IMR-90 (cell line): ENCODE results near the gene FSIP2. TPM values are rescaled to one million over a fixed set of nuclear protein-coding genes. Genes with fewer than 3 reads are reported as not detected.

Experiments
- ATAC-seq: fragments of 200-7000 bp; cut with Tn5 transposase; 2 replicates; pipeline ENCODE4 v1.9.1; 2020; ENCODE audit warnings: low read depth, mild to moderate bottlenecking, moderate library complexity
- BruUV-seq: library from RNA; stranded (reverse); fragments of 400-500 nt; replicated peaks from 2 replicates; lab custom pipeline; 2021; lab: Mats Ljungman, UMichigan
- CTCF ChIA-PET: fragments of 300-600 bp; formaldehyde crosslinking; extraction: SDS; loops from one replicate; lab custom pipeline; 2021; ENCODE audit warnings: antibody characterized with exemption; lab: Yijun Ruan, JAX
- POLR2A ChIA-PET: fragments of 300-600 bp; sonication (Branson Sonifier 250); formaldehyde crosslinking; loops from one replicate; lab custom pipeline; 2022; ENCODE audit warnings: antibody characterized with exemption; ENCODE audit not compliant: unreplicated experiment; lab: Charles Lee
- DNase-seq: peaks from one replicate; pipeline ENCODE4 v3.0.0; 2013
- H2AFZ ChIP-seq: replicated peaks from 2 replicates; pipeline ENCODE3; 2013; ENCODE audit warnings: low read length, mild to moderate bottlenecking; ENCODE audit not compliant: poor library complexity
- H2AK5ac ChIP-seq: 2 replicates; pipeline ENCODE4 v1.6.1; 2013; ENCODE audit warnings: low read depth, low read length, inconsistent platforms
- H2AK9ac ChIP-seq: replicated peaks from 2 replicates; pipeline ENCODE3; 2013; ENCODE audit warnings: mild to moderate bottlenecking, low read depth, low read length, moderate library complexity; ENCODE audit not compliant: poor library complexity
- H2BK120ac ChIP-seq: 2 replicates; pipeline ENCODE4 v1.6.1; 2013; ENCODE audit warnings: low read depth, low read length, inconsistent platforms
- H2BK15ac ChIP-seq: 3 replicates; pipeline ENCODE4 v1.6.1; 2013; ENCODE audit warnings: low read depth, low read length, inconsistent platforms
- H2BK20ac ChIP-seq: 2 replicates; pipeline ENCODE4 v1.6.1; 2013; ENCODE audit warnings: low read depth, mild to moderate bottlenecking, inconsistent platforms, low read length, moderate library complexity
- H2BK5ac ChIP-seq: 2 replicates; pipeline ENCODE4 v1.6.1; 2013; ENCODE audit warnings: mild to moderate bottlenecking, low read depth, low read length, inconsistent platforms; ENCODE audit not compliant: poor library complexity, severe bottlenecking
- H3K14ac ChIP-seq: replicated peaks from 2 replicates; pipeline ENCODE4 v1.6.1; 2013; ENCODE audit warnings: low read depth, low read length, inconsistent platforms
- H3K18ac ChIP-seq: 2 replicates; pipeline ENCODE4 v1.6.1; 2013; ENCODE audit warnings: low read depth, low read length, control low read depth
- H3K23ac ChIP-seq: 2 replicates; pipeline ENCODE4 v1.6.1; 2013; ENCODE audit warnings: low read depth, low read length, inconsistent platforms
- H3K27ac ChIP-seq: 2 replicates; pipeline ENCODE4 v1.5.1; 2013; ENCODE audit warnings: mild to moderate bottlenecking, control low read depth, low read length; ENCODE audit not compliant: insufficient read depth
- H3K27me3 ChIP-seq: 2 replicates; pipeline ENCODE4 v1.6.1; 2013; ENCODE audit warnings: low read length; ENCODE audit not compliant: control insufficient read depth, insufficient read depth
- H3K36me3 ChIP-seq: 2 replicates; pipeline ENCODE4 v1.6.1; 2013; ENCODE audit warnings: low read length, mixed read lengths; ENCODE audit not compliant: control insufficient read depth, insufficient read depth
- H3K4ac ChIP-seq: 2 replicates; pipeline ENCODE4 v1.6.1; 2013; ENCODE audit warnings: low read depth, low read length, inconsistent platforms
- H3K4me1 ChIP-seq: 2 replicates; pipeline ENCODE4 v1.6.1; 2013; ENCODE audit warnings: low read length, mixed read lengths; ENCODE audit not compliant: control insufficient read depth, insufficient read depth
- H3K4me2 ChIP-seq: 2 replicates; pipeline ENCODE4 v1.6.1; 2013; ENCODE audit warnings: low read depth, mild to moderate bottlenecking, control low read depth, low read length, moderate library complexity
- H3K4me3 ChIP-seq: 2 replicates; pipeline ENCODE4 v1.5.1; 2013; ENCODE audit warnings: low read depth, mild to moderate bottlenecking, control low read depth, low read length, moderate library complexity; ENCODE audit not compliant: insufficient read depth
- H3K56ac ChIP-seq: 2 replicates; pipeline ENCODE4 v1.6.1; 2013; ENCODE audit warnings: low read length, inconsistent platforms; ENCODE audit not compliant: insufficient read depth; ENCODE audit errors: extremely low read depth
- H3K79me1 ChIP-seq, 2 experiments: 2 replicates each; pipeline ENCODE4 v1.6.1; 2013; ENCODE audit warnings: low read length in 2 of 2, inconsistent platforms in 1 of 2, low read depth in 1 of 2
- H3K9ac ChIP-seq: 2 replicates; pipeline ENCODE4 v1.6.1; 2013; ENCODE audit warnings: low read depth, low read length, control low read depth
- H3K9me1 ChIP-seq: 2 replicates; pipeline ENCODE4 v1.6.1; 2013; ENCODE audit warnings: low read length, inconsistent platforms; ENCODE audit not compliant: insufficient read depth
- H3K9me3 ChIP-seq: 2 replicates; pipeline ENCODE4 v1.6.1; 2013; ENCODE audit warnings: low read length; ENCODE audit not compliant: control insufficient read depth, insufficient read depth
- H4K20me1 ChIP-seq: 2 replicates; pipeline ENCODE4 v1.6.1; 2013; ENCODE audit warnings: low read length, inconsistent platforms; ENCODE audit not compliant: insufficient read depth
- H4K5ac ChIP-seq: 2 replicates; pipeline ENCODE4 v1.6.1; 2013; ENCODE audit warnings: mild to moderate bottlenecking, low read depth, low read length, control low read depth
- H4K8ac ChIP-seq, 2 experiments: 2 replicates each; pipeline ENCODE4 v1.6.1; 2013; ENCODE audit warnings: low read depth in 2 of 2, low read length in 2 of 2, control low read depth in 1 of 2, inconsistent platforms in 1 of 2
- H4K91ac ChIP-seq: 2 replicates; pipeline ENCODE4 v1.6.1; 2013; ENCODE audit warnings: low read depth, low read length, inconsistent platforms; ENCODE audit not compliant: insufficient read depth
- BHLHE40 ChIP-seq: fragments of 150-350 bp; IDR thresholded peaks from 2 replicates; pipeline ENCODE4 v1.6.1; 2016; ENCODE audit warnings: mild to moderate bottlenecking, low read depth, low read length
- CEBPB ChIP-seq: IDR thresholded peaks from 2 replicates; pipeline ENCODE4 v1.6.1; 2012; ENCODE audit warnings: low read depth, low read length, improper control_type of control experiment
- CTCF ChIP-seq: conservative IDR thresholded peaks from 2 replicates; pipeline ENCODE4 v1.5.1; 2012; ENCODE audit warnings: mild to moderate bottlenecking, low read depth, low read length, improper control_type of control experiment
- FOS ChIP-seq: fragments of 150-350 bp; IDR thresholded peaks from 2 replicates; pipeline ENCODE4 v1.6.1; 2016; ENCODE audit warnings: low read depth, low read length
- MAFK ChIP-seq: IDR thresholded peaks from 2 replicates; pipeline ENCODE4 v1.6.1; 2012; ENCODE audit warnings: low read depth, low read length, improper control_type of control experiment
- MAZ ChIP-seq: IDR thresholded peaks from 2 replicates; pipeline ENCODE4 v1.6.1; 2012; ENCODE audit warnings: low read depth, mild to moderate bottlenecking, low read length, improper control_type of control experiment, moderate library complexity, borderline replicate concordance
- MXI1 ChIP-seq: IDR thresholded peaks from 2 replicates; pipeline ENCODE4 v1.6.1; 2012; ENCODE audit warnings: low read depth, mild to moderate bottlenecking, low read length, moderate library complexity, borderline replicate concordance
- NFE2L2 ChIP-seq: fragments of 150-350 bp; IDR thresholded peaks from 2 replicates; pipeline ENCODE4 v1.6.1; 2016; ENCODE audit warnings: low read depth, mild to moderate bottlenecking, low read length
- POLR2A ChIP-seq: IDR thresholded peaks from 2 replicates; pipeline ENCODE4 v1.6.1; 2012; ENCODE audit warnings: mild to moderate bottlenecking, low read depth, low read length
- RAD21 ChIP-seq: IDR thresholded peaks from 2 replicates; pipeline ENCODE4 v1.6.1; 2012; ENCODE audit warnings: low read length, improper control_type of control experiment
- RCOR1 ChIP-seq: IDR thresholded peaks from 2 replicates; pipeline ENCODE4 v1.6.1; 2012; ENCODE audit warnings: mild to moderate bottlenecking, low read length, improper control_type of control experiment; ENCODE audit not compliant: insufficient replicate concordance
- RFX5 ChIP-seq: IDR thresholded peaks from 2 replicates; pipeline ENCODE4 v1.8.0; 2012; ENCODE audit warnings: low read depth, mild to moderate bottlenecking, low read length, moderate library complexity
- WGBS, 2 experiments: methylation state at CpG; one replicate each; pipeline versions ENCODE4 v1.1.5 to v1.1.7; 2013; ENCODE audit warnings: missing lambda C conversion rate in 2 of 2; ENCODE audit not compliant: insufficient read length in 1 of 2; ENCODE audit errors: extremely low coverage in 2 of 2; 5-methylcytosine and 5-hydroxymethylcytosine counted together
- dilution Hi-C: fragments of 300-500 bp; cut with HindIII; formaldehyde crosslinking; loops from one replicate; pipeline ENCODE4 v1.14.3; 2018; ENCODE audit warnings: low sequenced_read_pairs; ENCODE audit not compliant: unreplicated experiment
- in situ Hi-C: fragments of 300-500 bp; cut with MboI; formaldehyde crosslinking; loops from 3 replicates; pipeline ENCODE4 v1.14.3; 2019; ENCODE audit warnings: low sequenced_read_pairs, inconsistent platforms, mixed read lengths
- intact Hi-C: fragments of 100-400 bp; cut with micrococcal nuclease; formaldehyde crosslinking; loops from 2 replicates; pipeline ENCODE4 v1.10.0; 2022
- polyA plus RNA-seq, 3 experiments: library from polyadenylated mRNA; depleted of rRNA; stranded (reverse); fragments of >200 nt; gene quantifications; 2 replicates each; pipeline ENCODE4 v1.2.3, GENCODE V29; 2012; ENCODE audit warnings: low replicate concordance in 1 of 3
- total RNA-seq: library from RNA; depleted of rRNA; stranded (reverse); fragments of >200 nt; gene quantifications from 2 replicates; pipeline ENCODE4 v1.2.3, GENCODE V29; 2012
- TF ChIP-seq, protein P1 (sequence below): fragments of 150-350 bp; IDR thresholded peaks from 2 replicates; pipeline ENCODE4 v1.6.1; 2016; ENCODE audit warnings: low read depth, mild to moderate bottlenecking, low read length, moderate library complexity, borderline replicate concordance

The FSIP2 gene
- total and polyA plus RNA-seq, 2 of the 4 experiments (the other 2 are of a cell fraction): under 0.01 to 0.02 TPM

- in situ Hi-C loops: loop anchor here (5.0 kb wide), 1 partner anchor 53 kb away; no protein-coding TSS in a partner anchor
- no peak for ATAC-seq
- WGBS, 2 experiments: 0% methylated on average over 1 of the region's 4 CpGs; no CpG with 5 or more reads in 1 of the 2 experiments
These were observed 116.3 kb downstream of the FSIP2 start for GRCh38 chr2:185854885-185855284.

More at GRCh38 chr2:185854885-185855284, 116.3 kb downstream of the FSIP2 start:
- H3K9ac ChIP-seq: no peak overlapping the region
- H3K79me1 ChIP-seq: no peaks in the 10 kb centered on the region
- no peak overlapping the region for H2AK9ac ChIP-seq
- intact Hi-C loops: no loop called here
- H3K27me3 ChIP-seq: no peaks in the 10 kb centered on the region
- no peak overlapping the region for H3K4me3 ChIP-seq
- H2AFZ ChIP-seq: no peak overlapping the region
- no peak overlapping the region for H4K91ac ChIP-seq
- no peak overlapping the region for H4K8ac ChIP-seq
- H2AK5ac ChIP-seq: no peak overlapping the region
- H3K9me1 ChIP-seq: no peaks in the 10 kb centered on the region
- no peak overlapping the region for H2BK5ac ChIP-seq
- TF ChIP-seq, protein P1, sequence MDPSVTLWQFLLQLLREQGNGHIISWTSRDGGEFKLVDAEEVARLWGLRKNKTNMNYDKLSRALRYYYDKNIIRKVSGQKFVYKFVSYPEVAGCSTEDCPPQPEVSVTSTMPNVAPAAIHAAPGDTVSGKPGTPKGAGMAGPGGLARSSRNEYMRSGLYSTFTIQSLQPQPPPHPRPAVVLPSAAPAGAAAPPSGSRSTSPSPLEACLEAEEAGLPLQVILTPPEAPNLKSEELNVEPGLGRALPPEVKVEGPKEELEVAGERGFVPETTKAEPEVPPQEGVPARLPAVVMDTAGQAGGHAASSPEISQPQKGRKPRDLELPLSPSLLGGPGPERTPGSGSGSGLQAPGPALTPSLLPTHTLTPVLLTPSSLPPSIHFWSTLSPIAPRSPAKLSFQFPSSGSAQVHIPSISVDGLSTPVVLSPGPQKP: no peak
- TF ChIP-seq MAZ (no peak), CEBPB (no peak), POLR2A (no peak), CTCF (no peak), MXI1 (no peak), RAD21 (no peak), MAFK (no peak), BHLHE40 (no peak), FOS (no peak), NFE2L2 (no peak), RCOR1 (no peak), RFX5 (no peak)
- no peaks in the 10 kb centered on the region for H4K20me1 ChIP-seq
- no TSS peak for BruUV-seq
- H2BK15ac ChIP-seq: no peak overlapping the region
- H2BK120ac ChIP-seq: no peak overlapping the region
- no peak overlapping the region for H3K27ac ChIP-seq
- no peak overlapping the region for H3K56ac ChIP-seq
- H3K4me2 ChIP-seq: no peak overlapping the region
- no peak overlapping the region for H2BK20ac ChIP-seq
- no peaks in the 10 kb centered on the region for H3K4me1 ChIP-seq
- POLR2A ChIA-PET: no interaction called here
- H3K14ac ChIP-seq: no peak overlapping the region
- no peak overlapping the region for H3K18ac ChIP-seq
- CTCF ChIA-PET: no interaction called here
- dilution Hi-C loops: no loop called here
- no peak overlapping the region for H3K23ac ChIP-seq
- no peak overlapping the region for H4K5ac ChIP-seq
- H3K9me3 ChIP-seq: peaks cover 11% of the 10 kb centered on the region
- DNase-seq: no peak
- H3K4ac ChIP-seq: no peak overlapping the region
- no peaks in the 10 kb centered on the region for H3K36me3 ChIP-seq
